ENCODE results near the gene CCDC190.

DNA sequence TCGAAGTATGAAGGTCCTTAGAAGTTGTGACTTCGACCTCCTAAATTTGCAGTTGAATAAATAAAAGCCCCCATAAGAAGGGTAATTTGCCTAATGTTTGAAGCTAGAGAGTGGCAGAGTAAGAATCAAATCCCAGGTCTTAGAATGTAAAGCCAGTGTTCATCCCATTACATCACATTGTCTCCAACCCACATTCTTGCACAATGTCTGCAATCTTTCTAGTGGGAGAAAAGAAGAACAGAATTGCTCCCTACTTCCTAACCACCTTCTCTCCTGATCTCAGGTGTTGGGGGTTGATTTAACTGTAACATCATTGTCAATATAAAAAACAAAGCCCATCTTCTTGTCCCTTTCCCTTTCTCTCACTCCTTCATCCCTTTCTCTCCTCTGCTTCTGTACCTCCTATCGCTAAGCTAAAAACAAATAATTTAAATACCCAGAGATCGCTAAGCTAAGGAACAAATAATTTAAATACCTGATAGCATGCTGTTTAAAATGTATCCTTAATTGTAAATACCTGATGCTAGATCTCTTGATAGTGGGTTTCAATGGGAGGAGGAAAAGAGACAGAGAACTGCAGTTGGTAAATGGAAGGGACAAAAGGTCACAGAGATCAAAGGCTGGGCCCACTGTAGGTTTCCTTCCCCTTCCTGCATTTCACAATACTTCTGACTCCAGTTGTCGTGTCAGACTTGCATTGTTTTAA is 32.1 kb upstream of the CCDC190 start:
- TF ChIP-seq HDAC2 (IDR thresholded peaks at IDR 0.05; ENCODE audit: borderline replicate concordance in 1 of 2, low read depth in 2 of 2, low read length in 2 of 2) (no peak), BCL11A (IDR thresholded peaks at IDR 0.05; ENCODE audit: low read depth in 2 of 2, low read length in 2 of 2) (no peak), EP300 (IDR thresholded peaks at IDR 0.05; ENCODE audit: borderline replicate concordance in 1 of 2, low read depth in 2 of 2, low read length in 2 of 2) (no peak), ZNF274 (IDR thresholded peaks at IDR 0.05; ENCODE audit: borderline replicate concordance, extremely low read depth, low read length) (no peak), POLR2A (IDR thresholded peaks at IDR 0.05; ENCODE audit: control extremely low read depth in 1 of 2, low read depth in 2 of 2, low read length in 2 of 2) (no peak), SIN3A (conservative IDR thresholded peaks at IDR 0.05 in 1 of 2, IDR thresholded peaks at IDR 0.05 in 1 of 2; ENCODE audit: low read depth in 1 of 2, low read length in 2 of 2) (no peak), YY1 (IDR thresholded peaks at IDR 0.05; ENCODE audit: low read depth, low read length) (no peak), POLR2AphosphoS5 (IDR thresholded peaks at IDR 0.05; ENCODE audit: low read depth, low read length) (no peak)
- TF ChIP-seq, protein P1, sequence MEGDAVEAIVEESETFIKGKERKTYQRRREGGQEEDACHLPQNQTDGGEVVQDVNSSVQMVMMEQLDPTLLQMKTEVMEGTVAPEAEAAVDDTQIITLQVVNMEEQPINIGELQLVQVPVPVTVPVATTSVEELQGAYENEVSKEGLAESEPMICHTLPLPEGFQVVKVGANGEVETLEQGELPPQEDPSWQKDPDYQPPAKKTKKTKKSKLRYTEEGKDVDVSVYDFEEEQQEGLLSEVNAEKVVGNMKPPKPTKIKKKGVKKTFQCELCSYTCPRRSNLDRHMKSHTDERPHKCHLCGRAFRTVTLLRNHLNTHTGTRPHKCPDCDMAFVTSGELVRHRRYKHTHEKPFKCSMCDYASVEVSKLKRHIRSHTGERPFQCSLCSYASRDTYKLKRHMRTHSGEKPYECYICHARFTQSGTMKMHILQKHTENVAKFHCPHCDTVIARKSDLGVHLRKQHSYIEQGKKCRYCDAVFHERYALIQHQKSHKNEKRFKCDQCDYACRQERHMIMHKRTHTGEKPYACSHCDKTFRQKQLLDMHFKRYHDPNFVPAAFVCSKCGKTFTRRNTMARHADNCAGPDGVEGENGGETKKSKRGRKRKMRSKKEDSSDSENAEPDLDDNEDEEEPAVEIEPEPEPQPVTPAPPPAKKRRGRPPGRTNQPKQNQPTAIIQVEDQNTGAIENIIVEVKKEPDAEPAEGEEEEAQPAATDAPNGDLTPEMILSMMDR (IDR thresholded peaks at IDR 0.05; ENCODE audit: control extremely low read depth in 1 of 3, insufficient read depth in 1 of 3, low read depth in 1 of 3, low read length in 3 of 3), result no peak
- TF ChIP-seq, protein P2, sequence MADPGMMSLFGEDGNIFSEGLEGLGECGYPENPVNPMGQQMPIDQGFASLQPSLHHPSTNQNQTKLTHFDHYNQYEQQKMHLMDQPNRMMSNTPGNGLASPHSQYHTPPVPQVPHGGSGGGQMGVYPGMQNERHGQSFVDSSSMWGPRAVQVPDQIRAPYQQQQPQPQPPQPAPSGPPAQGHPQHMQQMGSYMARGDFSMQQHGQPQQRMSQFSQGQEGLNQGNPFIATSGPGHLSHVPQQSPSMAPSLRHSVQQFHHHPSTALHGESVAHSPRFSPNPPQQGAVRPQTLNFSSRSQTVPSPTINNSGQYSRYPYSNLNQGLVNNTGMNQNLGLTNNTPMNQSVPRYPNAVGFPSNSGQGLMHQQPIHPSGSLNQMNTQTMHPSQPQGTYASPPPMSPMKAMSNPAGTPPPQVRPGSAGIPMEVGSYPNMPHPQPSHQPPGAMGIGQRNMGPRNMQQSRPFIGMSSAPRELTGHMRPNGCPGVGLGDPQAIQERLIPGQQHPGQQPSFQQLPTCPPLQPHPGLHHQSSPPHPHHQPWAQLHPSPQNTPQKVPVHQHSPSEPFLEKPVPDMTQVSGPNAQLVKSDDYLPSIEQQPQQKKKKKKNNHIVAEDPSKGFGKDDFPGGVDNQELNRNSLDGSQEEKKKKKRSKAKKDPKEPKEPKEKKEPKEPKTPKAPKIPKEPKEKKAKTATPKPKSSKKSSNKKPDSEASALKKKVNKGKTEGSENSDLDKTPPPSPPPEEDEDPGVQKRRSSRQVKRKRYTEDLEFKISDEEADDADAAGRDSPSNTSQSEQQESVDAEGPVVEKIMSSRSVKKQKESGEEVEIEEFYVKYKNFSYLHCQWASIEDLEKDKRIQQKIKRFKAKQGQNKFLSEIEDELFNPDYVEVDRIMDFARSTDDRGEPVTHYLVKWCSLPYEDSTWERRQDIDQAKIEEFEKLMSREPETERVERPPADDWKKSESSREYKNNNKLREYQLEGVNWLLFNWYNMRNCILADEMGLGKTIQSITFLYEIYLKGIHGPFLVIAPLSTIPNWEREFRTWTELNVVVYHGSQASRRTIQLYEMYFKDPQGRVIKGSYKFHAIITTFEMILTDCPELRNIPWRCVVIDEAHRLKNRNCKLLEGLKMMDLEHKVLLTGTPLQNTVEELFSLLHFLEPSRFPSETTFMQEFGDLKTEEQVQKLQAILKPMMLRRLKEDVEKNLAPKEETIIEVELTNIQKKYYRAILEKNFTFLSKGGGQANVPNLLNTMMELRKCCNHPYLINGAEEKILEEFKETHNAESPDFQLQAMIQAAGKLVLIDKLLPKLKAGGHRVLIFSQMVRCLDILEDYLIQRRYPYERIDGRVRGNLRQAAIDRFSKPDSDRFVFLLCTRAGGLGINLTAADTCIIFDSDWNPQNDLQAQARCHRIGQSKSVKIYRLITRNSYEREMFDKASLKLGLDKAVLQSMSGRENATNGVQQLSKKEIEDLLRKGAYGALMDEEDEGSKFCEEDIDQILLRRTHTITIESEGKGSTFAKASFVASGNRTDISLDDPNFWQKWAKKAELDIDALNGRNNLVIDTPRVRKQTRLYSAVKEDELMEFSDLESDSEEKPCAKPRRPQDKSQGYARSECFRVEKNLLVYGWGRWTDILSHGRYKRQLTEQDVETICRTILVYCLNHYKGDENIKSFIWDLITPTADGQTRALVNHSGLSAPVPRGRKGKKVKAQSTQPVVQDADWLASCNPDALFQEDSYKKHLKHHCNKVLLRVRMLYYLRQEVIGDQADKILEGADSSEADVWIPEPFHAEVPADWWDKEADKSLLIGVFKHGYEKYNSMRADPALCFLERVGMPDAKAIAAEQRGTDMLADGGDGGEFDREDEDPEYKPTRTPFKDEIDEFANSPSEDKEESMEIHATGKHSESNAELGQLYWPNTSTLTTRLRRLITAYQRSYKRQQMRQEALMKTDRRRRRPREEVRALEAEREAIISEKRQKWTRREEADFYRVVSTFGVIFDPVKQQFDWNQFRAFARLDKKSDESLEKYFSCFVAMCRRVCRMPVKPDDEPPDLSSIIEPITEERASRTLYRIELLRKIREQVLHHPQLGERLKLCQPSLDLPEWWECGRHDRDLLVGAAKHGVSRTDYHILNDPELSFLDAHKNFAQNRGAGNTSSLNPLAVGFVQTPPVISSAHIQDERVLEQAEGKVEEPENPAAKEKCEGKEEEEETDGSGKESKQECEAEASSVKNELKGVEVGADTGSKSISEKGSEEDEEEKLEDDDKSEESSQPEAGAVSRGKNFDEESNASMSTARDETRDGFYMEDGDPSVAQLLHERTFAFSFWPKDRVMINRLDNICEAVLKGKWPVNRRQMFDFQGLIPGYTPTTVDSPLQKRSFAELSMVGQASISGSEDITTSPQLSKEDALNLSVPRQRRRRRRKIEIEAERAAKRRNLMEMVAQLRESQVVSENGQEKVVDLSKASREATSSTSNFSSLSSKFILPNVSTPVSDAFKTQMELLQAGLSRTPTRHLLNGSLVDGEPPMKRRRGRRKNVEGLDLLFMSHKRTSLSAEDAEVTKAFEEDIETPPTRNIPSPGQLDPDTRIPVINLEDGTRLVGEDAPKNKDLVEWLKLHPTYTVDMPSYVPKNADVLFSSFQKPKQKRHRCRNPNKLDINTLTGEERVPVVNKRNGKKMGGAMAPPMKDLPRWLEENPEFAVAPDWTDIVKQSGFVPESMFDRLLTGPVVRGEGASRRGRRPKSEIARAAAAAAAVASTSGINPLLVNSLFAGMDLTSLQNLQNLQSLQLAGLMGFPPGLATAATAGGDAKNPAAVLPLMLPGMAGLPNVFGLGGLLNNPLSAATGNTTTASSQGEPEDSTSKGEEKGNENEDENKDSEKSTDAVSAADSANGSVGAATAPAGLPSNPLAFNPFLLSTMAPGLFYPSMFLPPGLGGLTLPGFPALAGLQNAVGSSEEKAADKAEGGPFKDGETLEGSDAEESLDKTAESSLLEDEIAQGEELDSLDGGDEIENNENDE (IDR thresholded peaks at IDR 0.05; ENCODE audit: insufficient replicate concordance, low read length), result no peak
